ENCODE data around the gene LHX3. TPM values are rescaled to one million over a fixed set of nuclear protein-coding genes. Genes with fewer than 3 reads are reported as not detected.

The LHX3 gene
- total and polyA plus RNA-seq, 2 donors (not counting 1 experiment from before 2014, with no cell fraction given) = not detected

DNA sequence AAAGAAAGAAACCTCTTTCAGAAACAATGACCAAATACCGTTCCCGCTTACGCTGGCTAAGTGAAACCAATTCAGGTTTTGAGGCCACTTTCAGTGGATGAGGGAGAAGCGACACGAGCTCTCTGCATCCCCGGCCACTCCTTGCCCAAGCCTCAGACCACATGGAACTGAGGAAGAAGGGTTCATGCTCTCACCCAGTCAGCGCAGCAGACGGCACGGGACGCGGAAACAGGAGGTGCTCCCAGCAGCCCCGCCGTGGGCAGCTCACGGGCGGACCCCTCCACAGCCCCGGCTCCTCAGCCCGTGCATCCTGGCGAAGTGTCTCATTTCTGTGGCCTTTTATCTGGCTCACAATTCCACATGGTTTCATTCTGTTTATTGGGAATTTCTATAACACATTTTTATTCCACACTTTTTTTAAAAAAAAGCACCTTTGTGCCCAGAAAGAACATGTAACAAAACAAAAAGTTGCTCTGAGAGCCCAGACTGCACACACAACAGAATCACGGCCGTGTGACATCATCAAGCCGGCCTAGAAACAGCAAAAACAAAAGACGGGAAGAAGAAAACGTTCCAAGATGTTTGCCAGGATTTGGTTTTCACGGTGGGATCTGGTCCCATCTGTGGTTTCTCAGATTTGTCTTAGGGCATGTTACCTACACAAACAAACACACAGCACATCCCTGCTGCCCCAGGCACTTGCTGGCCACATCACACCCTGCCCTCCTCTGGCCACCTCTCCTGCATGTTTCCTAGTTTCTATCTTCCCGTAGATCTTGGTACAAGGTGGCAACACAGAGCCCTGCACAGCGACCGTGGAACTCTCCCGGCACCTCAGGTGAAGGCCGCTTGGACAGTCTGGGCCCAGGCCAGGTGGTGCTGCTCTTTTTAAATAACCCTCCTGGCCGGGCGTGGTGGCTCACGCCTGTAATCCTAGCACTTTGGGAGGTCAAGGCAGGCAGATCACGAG, 24.5 kb upstream of the LHX3 start:
- Histone ChIP-seq H3K4me2 (ENCODE audit: extremely low read depth, insufficient read depth, low read length) (no peak overlapping the region), H3K4me1 (ENCODE audit: control insufficient read depth, extremely low read depth, insufficient read depth, low read length) (no peaks in the 10 kb centered on the region), H3K4me3 (replicated peaks in 1 of 4; ENCODE audit: control extremely low read depth in 1 of 4, insufficient read depth in 1 of 4, low read depth in 3 of 4, low read length in 4 of 4) (no peak overlapping the region), H2AFZ (ENCODE audit: low read length) (no peak overlapping the region), H3K36me3 (ENCODE audit: control insufficient read depth, insufficient read depth, low read length) (no peaks in the 10 kb centered on the region), H4K20me1 (ENCODE audit: control insufficient read depth, extremely low read depth, insufficient read depth, low read length) (no peaks in the 10 kb centered on the region), H3K79me2 (ENCODE audit: control insufficient read depth, insufficient read depth, low read length) (no peaks in the 10 kb centered on the region), H3K9me3 (ENCODE audit: control insufficient read depth, insufficient read depth, low read depth, low read length) (no peaks in the 10 kb centered on the region), H3K27ac (ENCODE audit: insufficient read depth, low read length) (no peak overlapping the region), H3K9ac (ENCODE audit: insufficient read depth, low read length) (no peak overlapping the region), H3K27me3 (ENCODE audit: control insufficient read depth, insufficient read depth, low read length) (no peaks in the 10 kb centered on the region)
- peak in 1 of 2 donors; percentile 50 for DNase-seq (ENCODE audit: low read depth in 2 of 2)
- no peak for TF ChIP-seq EZH2 (IDR thresholded peaks at IDR 0.05; ENCODE audit: low read length, missing control alignments)
- TF ChIP-seq, protein P1, sequence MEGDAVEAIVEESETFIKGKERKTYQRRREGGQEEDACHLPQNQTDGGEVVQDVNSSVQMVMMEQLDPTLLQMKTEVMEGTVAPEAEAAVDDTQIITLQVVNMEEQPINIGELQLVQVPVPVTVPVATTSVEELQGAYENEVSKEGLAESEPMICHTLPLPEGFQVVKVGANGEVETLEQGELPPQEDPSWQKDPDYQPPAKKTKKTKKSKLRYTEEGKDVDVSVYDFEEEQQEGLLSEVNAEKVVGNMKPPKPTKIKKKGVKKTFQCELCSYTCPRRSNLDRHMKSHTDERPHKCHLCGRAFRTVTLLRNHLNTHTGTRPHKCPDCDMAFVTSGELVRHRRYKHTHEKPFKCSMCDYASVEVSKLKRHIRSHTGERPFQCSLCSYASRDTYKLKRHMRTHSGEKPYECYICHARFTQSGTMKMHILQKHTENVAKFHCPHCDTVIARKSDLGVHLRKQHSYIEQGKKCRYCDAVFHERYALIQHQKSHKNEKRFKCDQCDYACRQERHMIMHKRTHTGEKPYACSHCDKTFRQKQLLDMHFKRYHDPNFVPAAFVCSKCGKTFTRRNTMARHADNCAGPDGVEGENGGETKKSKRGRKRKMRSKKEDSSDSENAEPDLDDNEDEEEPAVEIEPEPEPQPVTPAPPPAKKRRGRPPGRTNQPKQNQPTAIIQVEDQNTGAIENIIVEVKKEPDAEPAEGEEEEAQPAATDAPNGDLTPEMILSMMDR (conservative IDR thresholded peaks at IDR 0.05 in 1 of 2, IDR thresholded peaks at IDR 0.05 in 1 of 2; ENCODE audit: low read depth in 1 of 2, low read length in 2 of 2) = no peak

DNA sequence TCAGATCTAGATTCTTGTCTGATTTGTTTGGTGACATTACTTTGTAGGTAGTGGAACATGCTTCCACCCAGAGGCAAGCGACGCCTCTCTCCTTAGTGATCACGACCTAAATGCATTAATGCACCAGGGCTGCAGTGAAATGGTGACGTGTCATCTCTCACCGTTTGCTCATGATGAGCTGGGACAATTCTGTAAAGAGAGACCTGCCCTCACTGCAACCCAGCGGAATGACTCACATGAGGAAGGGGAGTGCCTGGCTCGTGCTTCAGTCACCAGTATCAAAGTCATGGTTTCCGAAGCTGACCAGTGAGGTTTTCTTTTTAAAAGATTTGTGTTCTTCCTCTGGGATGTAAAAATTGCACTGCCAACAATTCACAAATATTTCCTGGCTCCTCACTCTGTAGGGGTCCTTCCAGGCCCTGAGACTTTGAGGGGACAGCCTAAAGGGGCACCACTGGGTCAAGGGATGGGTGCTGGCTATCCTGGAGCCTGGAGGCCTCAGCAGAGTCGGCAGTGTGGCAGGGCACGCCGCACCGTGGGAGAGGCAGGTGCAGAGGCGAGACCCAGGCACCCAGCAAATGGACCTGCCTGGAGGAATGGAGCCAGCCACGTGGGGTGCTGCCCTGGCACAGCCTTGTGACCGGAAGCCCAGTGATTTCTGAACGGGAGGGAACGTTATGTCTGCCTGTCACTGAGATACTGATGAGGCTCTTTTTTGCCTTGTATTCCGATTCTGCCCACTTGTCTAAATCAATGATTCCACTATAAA, 23.4 kb upstream of the LHX3 start:
- Histone ChIP-seq H3K27ac (ENCODE audit: insufficient read depth, low read length) (no peak overlapping the region), H3K4me2 (ENCODE audit: extremely low read depth, insufficient read depth, low read length) (peak overlapping the region; percentile 41), H3K9me3 (ENCODE audit: control insufficient read depth, insufficient read depth, low read depth, low read length) (no peaks in the 10 kb centered on the region), H4K20me1 (ENCODE audit: control insufficient read depth, extremely low read depth, insufficient read depth, low read length) (no peaks in the 10 kb centered on the region), H3K36me3 (ENCODE audit: control insufficient read depth, insufficient read depth, low read length) (peaks cover 5% of the 10 kb centered on the region), H3K27me3 (ENCODE audit: control insufficient read depth, insufficient read depth, low read length) (no peaks in the 10 kb centered on the region), H3K79me2 (ENCODE audit: control insufficient read depth, insufficient read depth, low read length) (no peaks in the 10 kb centered on the region), H3K4me3 (replicated peaks in 1 of 4; ENCODE audit: control extremely low read depth in 1 of 4, insufficient read depth in 1 of 4, low read depth in 3 of 4, low read length in 4 of 4) (no peak overlapping the region), H3K4me1 (ENCODE audit: control insufficient read depth, extremely low read depth, insufficient read depth, low read length) (no peaks in the 10 kb centered on the region), H2AFZ (ENCODE audit: low read length) (no peak overlapping the region), H3K9ac (ENCODE audit: insufficient read depth, low read length) (no peak overlapping the region)
- peak; percentile 59 to 87 for DNase-seq (ENCODE audit: low read depth in 2 of 2)
- TF ChIP-seq EZH2 (IDR thresholded peaks at IDR 0.05; ENCODE audit: low read length, missing control alignments) = no peak
- TF ChIP-seq, protein P1 (conservative IDR thresholded peaks at IDR 0.05 in 1 of 2, IDR thresholded peaks at IDR 0.05 in 1 of 2; ENCODE audit: low read depth in 1 of 2, low read length in 2 of 2) = no peak
